Neural cell (in vitro differentiated cells): ENCODE measurements around the gene DOK6. TPM values are rescaled to one million over a fixed set of nuclear protein-coding genes. Genes with fewer than 3 reads are reported as not detected.

Experiments
- H2AFZ ChIP-seq: fragments of 200-600, 300-800 bp; sonication (generic), shearing (Covaris generic); 2 replicates; pipeline ENCODE4 v1.6.0; 2014; ENCODE audit warnings: low read depth, mild to moderate bottlenecking, antibody characterized with exemption, low read length, moderate library complexity
- H3F3A ChIP-seq: fragments of 200-600 bp; shearing (Covaris generic); 2 replicates; pipeline ENCODE4 v1.6.1; 2016; ENCODE audit warnings: mild to moderate bottlenecking, moderate library complexity, mixed read lengths, antibody characterized with exemption, low read length; ENCODE audit not compliant: insufficient read depth, poor library complexity, severe bottlenecking
- H3K27ac ChIP-seq: fragments of 200-600, 300-800 bp; sonication (generic), shearing (Covaris generic); 2 replicates; pipeline ENCODE4 v1.5.1; 2014; ENCODE audit warnings: mild to moderate bottlenecking, low read length, moderate library complexity
- H3K27me3 ChIP-seq: fragments of 300-800, 200-600 bp; sonication (generic), shearing (Covaris generic); 2 replicates; pipeline ENCODE4 v1.6.0; 2014; ENCODE audit warnings: mild to moderate bottlenecking, low read depth, low read length, moderate library complexity; ENCODE audit not compliant: insufficient read depth
- H3K36me3 ChIP-seq: fragments of 300-800, 200-600 bp; sonication (generic), shearing (Covaris generic); 2 replicates; pipeline ENCODE4 v1.5.1; 2014; ENCODE audit warnings: mild to moderate bottlenecking, antibody characterized with exemption, low read length, moderate library complexity; ENCODE audit not compliant: insufficient read depth
- H3K4me2 ChIP-seq: fragments of 300-800, 200-600 bp; sonication (generic), shearing (Covaris generic); 2 replicates; pipeline ENCODE4 v1.6.0; 2014; ENCODE audit warnings: mild to moderate bottlenecking, low read length
- H3K4me3 ChIP-seq: fragments of 300-800, 200-600 bp; sonication (generic), shearing (Covaris generic); 2 replicates; pipeline ENCODE4 v1.5.1; 2014; ENCODE audit warnings: mild to moderate bottlenecking, low read length, moderate library complexity
- H3K79me2 ChIP-seq: fragments of 200-600 bp; shearing (Covaris generic); replicated peaks from 2 replicates; pipeline ENCODE4 v1.6.0; 2014; ENCODE audit warnings: mild to moderate bottlenecking, low read length, moderate library complexity; ENCODE audit not compliant: insufficient read depth
- H3K9ac ChIP-seq: fragments of 300-800, 200-600 bp; sonication (generic), shearing (Covaris generic); 2 replicates; pipeline ENCODE4 v1.6.1; 2016; ENCODE audit warnings: mild to moderate bottlenecking, low read length, mixed read lengths
- H3K9me2 ChIP-seq: fragments of 200-600 bp; shearing (Covaris generic); 2 replicates; pipeline ENCODE4 v1.6.1; 2016; ENCODE audit warnings: mild to moderate bottlenecking, low read length, mixed read lengths; ENCODE audit not compliant: insufficient read depth
- H3K9me3 ChIP-seq: fragments of 200-600, 300-800 bp; sonication (generic), shearing (Covaris generic); 2 replicates; pipeline ENCODE4 v1.6.1; 2016; ENCODE audit warnings: mild to moderate bottlenecking, mixed run types, low read length, moderate library complexity, mixed read lengths
- H4K20me1 ChIP-seq: fragments of 200-600 bp; shearing (Covaris generic); 2 replicates; pipeline ENCODE4 v1.6.1; 2016; ENCODE audit warnings: mild to moderate bottlenecking, mixed run types; ENCODE audit not compliant: insufficient read depth
- EP300 ChIP-seq: fragments of 450-650 bp; conservative IDR thresholded peaks from 2 replicates; pipeline ENCODE4 v1.6.1; 2014; ENCODE audit warnings: antibody characterized with exemption, mild to moderate bottlenecking, moderate library complexity; ENCODE audit not compliant: poor library complexity, severe bottlenecking
- EZH2 ChIP-seq: fragments of 200-600, 300-800 bp; shearing (Covaris generic), sonication (generic); IDR thresholded peaks from 2 replicates; pipeline ENCODE4 v1.6.1; 2014; ENCODE audit warnings: antibody characterized with exemption, low read length, borderline replicate concordance, mild to moderate bottlenecking; ENCODE audit not compliant: insufficient read depth, poor library complexity, severe bottlenecking
- MXI1 ChIP-seq: fragments of 450-650 bp; conservative IDR thresholded peaks from 2 replicates; pipeline ENCODE4 v1.6.1; 2014; ENCODE audit warnings: antibody characterized with exemption, mild to moderate bottlenecking; ENCODE audit not compliant: poor library complexity, severe bottlenecking
- POLR2AphosphoS5 ChIP-seq: IDR thresholded peaks from 2 replicates; pipeline ENCODE4 v1.6.1; 2012
- RAD21 ChIP-seq: fragments of 450-650 bp; conservative IDR thresholded peaks from 2 replicates; pipeline ENCODE4 v1.6.1; 2014; ENCODE audit warnings: antibody characterized with exemption, mild to moderate bottlenecking, moderate library complexity
- SMC3 ChIP-seq: fragments of 450-650 bp; conservative IDR thresholded peaks from 2 replicates; pipeline ENCODE4 v1.6.1; 2014; ENCODE audit warnings: antibody characterized with exemption, mild to moderate bottlenecking, moderate library complexity; ENCODE audit not compliant: poor library complexity
- TAF1 ChIP-seq: IDR thresholded peaks from 2 replicates; pipeline ENCODE4 v1.6.1; 2012; ENCODE audit warnings: low read depth
- polyA plus RNA-seq: library from polyadenylated mRNA; depleted of rRNA; stranded (reverse); fragments of >200 nt; gene quantifications from 2 replicates; pipeline ENCODE4 v1.2.3, GENCODE V29; 2014
- TF ChIP-seq, protein P1 (sequence below): IDR thresholded peaks from 2 replicates; pipeline ENCODE4 v1.6.1; 2012; ENCODE audit warnings: borderline replicate concordance
- TF ChIP-seq, protein P2 (sequence below): fragments of 450-650 bp; IDR thresholded peaks from 2 replicates; pipeline ENCODE4 v1.5.1; 2014; ENCODE audit warnings: antibody characterized with exemption, mild to moderate bottlenecking, moderate library complexity; ENCODE audit not compliant: poor library complexity, severe bottlenecking

Gene DOK6
- polyA plus RNA-seq, 1 donor from 2014 or later, result 9.7 TPM

DNA sequence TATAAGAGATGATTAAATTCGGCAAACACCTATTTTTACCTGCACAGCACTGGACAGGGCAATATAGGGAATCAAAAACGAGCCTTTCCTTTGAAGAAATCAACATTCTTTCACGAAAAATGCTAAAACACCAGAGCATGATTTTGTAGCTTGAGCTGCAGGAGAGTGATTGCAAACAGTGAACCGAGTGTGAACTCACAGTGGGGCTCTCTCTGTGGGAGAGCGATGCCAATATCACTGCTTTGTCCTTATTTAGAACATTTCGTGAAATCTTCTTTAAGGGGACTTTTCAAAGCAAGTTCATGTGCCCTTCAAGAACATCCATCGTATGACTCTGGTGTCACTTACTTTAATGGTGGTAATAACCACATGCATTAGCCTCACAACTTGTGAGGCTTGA lies 308.2 kb downstream of the DOK6 start:
- Histone ChIP-seq H3K79me2 (no peaks in the 10 kb centered on the region), H3K9me3 (no peaks in the 10 kb centered on the region), H3K4me2 (no peak overlapping the region), H3F3A (no peaks in the 10 kb centered on the region), H2AFZ (no peak overlapping the region), H4K20me1 (no peaks in the 10 kb centered on the region), H3K27ac (no peak overlapping the region), H3K27me3 (no peaks in the 10 kb centered on the region), H3K9ac (no peak overlapping the region), H3K36me3 (no peaks in the 10 kb centered on the region), H3K4me3 (no peak overlapping the region), H3K9me2 (no peaks in the 10 kb centered on the region)
- TF ChIP-seq EZH2, result no peak
- TF ChIP-seq POLR2AphosphoS5, result no peak
- no peak for TF ChIP-seq EP300
- TF ChIP-seq RAD21, result no peak
- TF ChIP-seq, protein P1, sequence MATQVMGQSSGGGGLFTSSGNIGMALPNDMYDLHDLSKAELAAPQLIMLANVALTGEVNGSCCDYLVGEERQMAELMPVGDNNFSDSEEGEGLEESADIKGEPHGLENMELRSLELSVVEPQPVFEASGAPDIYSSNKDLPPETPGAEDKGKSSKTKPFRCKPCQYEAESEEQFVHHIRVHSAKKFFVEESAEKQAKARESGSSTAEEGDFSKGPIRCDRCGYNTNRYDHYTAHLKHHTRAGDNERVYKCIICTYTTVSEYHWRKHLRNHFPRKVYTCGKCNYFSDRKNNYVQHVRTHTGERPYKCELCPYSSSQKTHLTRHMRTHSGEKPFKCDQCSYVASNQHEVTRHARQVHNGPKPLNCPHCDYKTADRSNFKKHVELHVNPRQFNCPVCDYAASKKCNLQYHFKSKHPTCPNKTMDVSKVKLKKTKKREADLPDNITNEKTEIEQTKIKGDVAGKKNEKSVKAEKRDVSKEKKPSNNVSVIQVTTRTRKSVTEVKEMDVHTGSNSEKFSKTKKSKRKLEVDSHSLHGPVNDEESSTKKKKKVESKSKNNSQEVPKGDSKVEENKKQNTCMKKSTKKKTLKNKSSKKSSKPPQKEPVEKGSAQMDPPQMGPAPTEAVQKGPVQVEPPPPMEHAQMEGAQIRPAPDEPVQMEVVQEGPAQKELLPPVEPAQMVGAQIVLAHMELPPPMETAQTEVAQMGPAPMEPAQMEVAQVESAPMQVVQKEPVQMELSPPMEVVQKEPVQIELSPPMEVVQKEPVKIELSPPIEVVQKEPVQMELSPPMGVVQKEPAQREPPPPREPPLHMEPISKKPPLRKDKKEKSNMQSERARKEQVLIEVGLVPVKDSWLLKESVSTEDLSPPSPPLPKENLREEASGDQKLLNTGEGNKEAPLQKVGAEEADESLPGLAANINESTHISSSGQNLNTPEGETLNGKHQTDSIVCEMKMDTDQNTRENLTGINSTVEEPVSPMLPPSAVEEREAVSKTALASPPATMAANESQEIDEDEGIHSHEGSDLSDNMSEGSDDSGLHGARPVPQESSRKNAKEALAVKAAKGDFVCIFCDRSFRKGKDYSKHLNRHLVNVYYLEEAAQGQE, result no peak
- no peak for TF ChIP-seq MXI1
- TF ChIP-seq SMC3, result no peak
- TF ChIP-seq, protein P2, sequence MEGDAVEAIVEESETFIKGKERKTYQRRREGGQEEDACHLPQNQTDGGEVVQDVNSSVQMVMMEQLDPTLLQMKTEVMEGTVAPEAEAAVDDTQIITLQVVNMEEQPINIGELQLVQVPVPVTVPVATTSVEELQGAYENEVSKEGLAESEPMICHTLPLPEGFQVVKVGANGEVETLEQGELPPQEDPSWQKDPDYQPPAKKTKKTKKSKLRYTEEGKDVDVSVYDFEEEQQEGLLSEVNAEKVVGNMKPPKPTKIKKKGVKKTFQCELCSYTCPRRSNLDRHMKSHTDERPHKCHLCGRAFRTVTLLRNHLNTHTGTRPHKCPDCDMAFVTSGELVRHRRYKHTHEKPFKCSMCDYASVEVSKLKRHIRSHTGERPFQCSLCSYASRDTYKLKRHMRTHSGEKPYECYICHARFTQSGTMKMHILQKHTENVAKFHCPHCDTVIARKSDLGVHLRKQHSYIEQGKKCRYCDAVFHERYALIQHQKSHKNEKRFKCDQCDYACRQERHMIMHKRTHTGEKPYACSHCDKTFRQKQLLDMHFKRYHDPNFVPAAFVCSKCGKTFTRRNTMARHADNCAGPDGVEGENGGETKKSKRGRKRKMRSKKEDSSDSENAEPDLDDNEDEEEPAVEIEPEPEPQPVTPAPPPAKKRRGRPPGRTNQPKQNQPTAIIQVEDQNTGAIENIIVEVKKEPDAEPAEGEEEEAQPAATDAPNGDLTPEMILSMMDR, result no peak
- no peak for TF ChIP-seq TAF1

DNA sequence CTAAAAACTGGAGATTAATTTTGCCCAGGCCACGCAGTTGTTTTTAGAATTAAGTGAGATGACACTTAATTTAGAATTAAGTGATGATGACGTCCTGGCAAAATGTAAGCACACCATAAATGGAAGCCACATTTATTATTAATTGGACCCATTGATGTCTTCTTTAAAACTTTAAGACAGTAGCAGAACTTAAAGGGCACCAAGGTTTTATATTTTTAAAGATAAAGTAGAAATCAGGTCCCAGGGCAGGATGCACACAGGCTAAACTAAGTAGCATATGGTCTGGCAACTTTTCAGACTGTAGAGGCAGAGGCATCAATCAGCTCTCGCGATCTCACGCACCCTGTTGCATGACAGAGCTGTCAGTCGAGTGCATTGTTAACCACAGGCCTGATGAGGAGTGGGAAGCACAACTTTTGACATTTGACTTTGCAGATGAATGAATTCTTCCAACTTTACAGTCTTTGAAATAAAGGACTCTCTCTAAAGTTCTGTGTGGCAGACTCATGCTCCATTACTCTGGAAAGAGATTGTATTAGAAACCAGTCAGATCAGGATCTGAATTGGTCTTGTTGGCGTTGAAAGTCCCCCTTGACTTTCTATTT lies 314.6 kb downstream of the DOK6 start:
- H3K79me2 ChIP-seq, result no peaks in the 10 kb centered on the region
- no peaks in the 10 kb centered on the region for H3K27me3 ChIP-seq
- H3F3A ChIP-seq, result no peaks in the 10 kb centered on the region
- TF ChIP-seq, protein P1, result no peak
- TF ChIP-seq, protein P2, result no peak
- TF ChIP-seq TAF1, result no peak
- TF ChIP-seq EP300, result no peak
- TF ChIP-seq RAD21, result no peak
- no peak for TF ChIP-seq SMC3
- no peak for TF ChIP-seq EZH2
- no peak for TF ChIP-seq MXI1
- TF ChIP-seq POLR2AphosphoS5, result no peak
- no peaks in the 10 kb centered on the region for H4K20me1 ChIP-seq
- H3K9me3 ChIP-seq, result no peaks in the 10 kb centered on the region
- H3K27ac ChIP-seq, result no peak overlapping the region
- no peaks in the 10 kb centered on the region for H3K36me3 ChIP-seq
- H3K4me2 ChIP-seq, result no peak overlapping the region
- H3K4me3 ChIP-seq, result no peak overlapping the region
- no peak overlapping the region for H3K9ac ChIP-seq
- H3K9me2 ChIP-seq, result no peaks in the 10 kb centered on the region
- no peak overlapping the region for H2AFZ ChIP-seq
